HFF-Myc (cell line): Measurements from ENCODE around the gene TMEM250.

Experiments used
- DNase-seq: peaks from one replicate; pipeline ENCODE4 v3.0.0-alpha.2; 2011; ENCODE audit warnings: low read depth; ENCODE audit errors: extremely low read depth
- H3K4me3 ChIP-seq: replicated peaks from 2 replicates; pipeline ENCODE4 v1.5.1; 2011; ENCODE audit warnings: low read depth, mild to moderate bottlenecking, control low read depth, low read length
- CTCF ChIP-seq: IDR thresholded peaks from 2 replicates; pipeline ENCODE4 v1.5.1; 2012; ENCODE audit warnings: mild to moderate bottlenecking, low read depth, low read length, control low read depth; ENCODE audit errors: missing control alignments

Gene TMEM250

GRCh38 chr9:136120438-136120844 is 1.8 kb upstream of the TMEM250 start:
- no peak overlapping the region for H3K4me3 ChIP-seq
- TF ChIP-seq CTCF, result no peak
- no peak for DNase-seq

- TF ChIP-seq CTCF, result no peak
- H3K4me3 ChIP-seq, result peak overlapping the region; percentile 85
These were observed 1.3 kb upstream of the TMEM250 start for GRCh38 chr9:136119883-136120393.

DNA sequence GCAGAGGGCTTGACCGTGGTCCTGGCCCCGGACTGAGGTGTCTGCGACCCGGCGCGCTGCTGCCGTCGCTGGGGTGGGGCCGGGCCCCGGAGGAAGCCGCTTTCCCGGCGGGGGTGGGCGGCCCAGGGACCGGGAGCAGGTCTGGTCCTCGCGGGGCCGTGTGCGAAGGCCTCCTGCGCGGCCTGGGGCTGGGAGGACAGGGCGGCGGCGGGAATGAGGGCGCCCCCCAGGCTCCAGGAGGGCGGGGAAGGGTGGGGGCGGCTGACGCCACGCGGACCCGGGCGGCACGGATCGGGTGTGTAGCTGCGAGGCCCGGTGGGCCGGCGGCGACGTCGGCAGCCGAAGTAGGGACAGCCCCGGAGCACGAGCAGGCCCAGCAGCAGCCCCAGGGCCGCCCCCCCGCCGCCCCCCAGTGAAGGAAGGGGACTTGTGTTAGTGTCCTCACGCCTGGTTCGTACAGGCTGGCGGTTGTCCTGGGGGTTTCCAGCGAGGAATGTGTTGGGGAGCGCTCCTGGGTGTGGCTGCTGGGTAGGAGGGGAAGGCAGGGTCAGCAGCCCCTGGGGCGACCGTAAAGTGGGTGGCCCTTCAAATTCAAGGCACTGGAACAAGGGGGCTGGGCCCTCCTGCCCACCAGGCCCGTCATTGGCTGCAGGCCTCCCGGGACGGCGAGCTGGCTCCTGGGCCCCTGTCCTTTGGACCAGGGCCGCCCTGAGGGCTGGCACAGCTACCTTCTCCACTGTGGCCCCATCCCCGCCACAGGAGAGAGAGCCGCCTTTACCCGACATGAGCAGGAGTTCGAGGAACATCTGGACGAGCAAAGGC is 597 bp upstream of the TMEM250 start:
- no peak for TF ChIP-seq CTCF
- H3K4me3 ChIP-seq, result peak overlapping the region; percentile 85
- DNase-seq, result no peak

More at GRCh38 chr9:136119883-136120393, 1.3 kb upstream of the TMEM250 start:
- no peak for DNase-seq

DNA sequence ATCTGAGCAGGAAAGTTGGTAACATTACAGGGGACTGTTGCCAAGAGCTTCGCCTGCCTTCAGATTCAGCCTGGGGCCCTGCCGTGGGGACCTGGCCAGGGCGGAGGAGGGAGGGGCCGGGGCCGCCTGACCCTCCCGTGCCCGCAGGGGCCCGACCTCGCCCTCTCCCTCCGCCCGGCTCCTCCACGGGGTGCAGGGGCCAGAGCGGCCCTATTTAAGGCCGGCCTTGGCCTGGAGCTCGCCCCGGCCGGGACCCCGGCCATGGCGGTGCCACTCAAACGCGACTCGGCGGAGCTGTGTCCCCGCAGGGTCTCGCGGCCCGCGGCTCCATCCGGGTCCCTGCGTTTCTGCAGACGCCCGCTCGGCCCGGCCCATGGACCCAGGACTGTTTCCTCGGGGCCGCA is 757 bp downstream of the TMEM250 start:
- peak overlapping the region; percentile 85 for H3K4me3 ChIP-seq
- DNase-seq, result no peak
- TF ChIP-seq CTCF, result no peak

DNA sequence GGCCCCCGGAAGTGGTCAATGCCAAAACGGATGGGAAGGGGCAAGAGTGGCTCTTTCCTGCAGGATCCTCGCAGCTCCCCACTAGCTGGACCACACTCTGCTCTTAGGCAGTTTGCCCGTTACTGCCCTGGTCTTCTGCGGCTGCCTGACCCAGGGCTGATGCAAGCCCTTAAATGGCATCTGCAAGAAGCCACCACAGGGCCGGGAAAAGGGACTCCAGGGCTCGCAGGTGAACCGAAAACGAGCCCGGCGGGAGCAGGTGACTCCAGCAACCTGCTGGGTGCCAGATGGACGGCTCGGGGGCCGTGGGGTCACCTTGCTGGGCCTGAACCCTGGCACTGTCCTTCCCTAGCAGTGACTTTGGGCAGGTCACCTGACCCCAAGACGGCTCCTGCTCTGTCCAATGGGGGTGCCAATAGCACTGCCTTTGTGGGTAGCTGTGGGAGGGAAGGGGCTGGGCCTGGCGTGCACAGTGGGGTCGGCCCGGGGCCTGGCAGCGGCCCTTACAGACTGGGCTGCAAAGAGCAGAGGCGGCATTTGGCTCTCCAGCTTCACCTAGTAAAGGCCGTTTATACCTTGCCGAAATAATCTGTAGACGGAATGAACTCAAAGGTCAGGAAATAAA is 1.3 kb downstream of the TMEM250 start:
- no peak for DNase-seq
- TF ChIP-seq CTCF, result no peak
- peak overlapping the region; percentile 85 for H3K4me3 ChIP-seq

GRCh38 chr9:136116360-136117098 is 2.1 kb downstream of the TMEM250 start:
- no peak overlapping the region for H3K4me3 ChIP-seq
- DNase-seq, result no peak
- no peak for TF ChIP-seq CTCF
